ES-I3 (cell line): ENCODE data around the gene SETD2.

Source experiments
- H3K36me3 ChIP-seq: 2 replicates; pipeline ENCODE4 v1.6.1; 2013; ENCODE audit warnings: mild to moderate bottlenecking, low read length, control low read depth, moderate library complexity; ENCODE audit not compliant: insufficient read depth
- H3K4me1 ChIP-seq: 2 replicates; pipeline ENCODE4 v1.6.1; 2013; ENCODE audit warnings: mild to moderate bottlenecking, control low read depth, low read length; ENCODE audit not compliant: insufficient read depth
- H3K9ac ChIP-seq: 2 replicates; pipeline ENCODE4 v1.6.1; 2013; ENCODE audit warnings: low read depth, mild to moderate bottlenecking, low read length, moderate library complexity
- H3K9me3 ChIP-seq: 2 replicates; pipeline ENCODE4 v1.6.1; 2013; ENCODE audit warnings: mild to moderate bottlenecking, low read length, moderate library complexity; ENCODE audit not compliant: control insufficient read depth, insufficient read depth

Gene SETD2

DNA sequence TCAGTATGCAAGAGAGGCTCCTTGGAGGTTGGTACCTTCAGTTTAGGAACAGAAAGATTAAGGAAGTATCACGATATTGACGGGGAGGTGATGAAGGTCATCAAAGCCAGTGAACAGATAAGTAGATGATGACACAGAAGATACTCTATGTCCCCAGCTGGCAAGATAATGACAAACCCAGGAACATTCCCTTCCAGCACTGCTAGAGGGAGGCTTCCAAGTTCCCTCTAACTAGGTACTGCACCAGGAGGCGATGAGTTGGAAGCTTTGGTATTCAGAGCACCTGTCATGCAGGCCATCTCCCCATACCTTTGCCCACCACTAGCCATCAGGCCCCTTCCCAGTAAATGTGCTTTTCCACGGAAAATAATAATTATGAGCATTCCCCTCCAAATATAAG, 143.6 kb downstream of the SETD2 start:
- H3K36me3 ChIP-seq: peaks cover 15% of the 10 kb centered on the region
- no peaks in the 10 kb centered on the region for H3K9me3 ChIP-seq
- H3K4me1 ChIP-seq: peaks cover 23% of the 10 kb centered on the region
- H3K9ac ChIP-seq: no peak overlapping the region

DNA sequence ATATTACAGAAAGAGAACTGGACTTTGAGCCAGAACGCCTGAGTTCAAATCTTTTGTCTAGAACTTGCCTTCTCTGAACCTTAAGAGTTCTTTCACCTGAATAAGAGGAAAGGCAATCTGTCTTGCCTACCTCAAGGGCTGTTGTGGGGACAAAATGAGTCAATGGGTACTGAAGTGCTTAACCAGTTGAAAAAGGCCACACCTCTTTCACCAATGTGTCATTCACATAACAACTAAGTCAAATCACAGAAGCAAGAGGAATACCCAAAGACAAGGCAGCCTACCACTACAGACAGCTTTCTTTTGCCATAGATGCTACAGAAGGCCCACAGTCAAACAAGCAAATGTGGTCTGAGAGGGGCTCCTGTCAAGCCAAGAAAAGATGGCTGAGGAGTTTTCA, 144.7 kb downstream of the SETD2 start:
- Histone ChIP-seq H3K4me1 (peaks cover 23% of the 10 kb centered on the region), H3K36me3 (peaks cover 15% of the 10 kb centered on the region), H3K9me3 (no peaks in the 10 kb centered on the region)

DNA sequence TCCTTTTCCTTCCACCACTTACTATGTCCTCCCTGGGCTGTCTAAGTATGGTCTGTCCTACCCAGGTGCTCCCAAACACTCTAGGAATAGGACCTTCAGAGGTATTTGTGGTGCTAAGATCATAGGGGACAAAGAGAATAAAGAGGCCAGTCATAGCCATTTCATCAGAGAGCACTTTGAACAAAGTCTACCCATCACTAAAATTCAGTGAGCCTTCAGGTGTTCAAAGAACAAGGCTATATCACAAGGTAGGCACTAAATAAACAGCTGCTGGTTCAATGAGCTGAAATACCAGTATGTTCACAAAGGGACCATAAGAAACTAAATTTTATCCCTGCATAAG, 145.7 kb downstream of the SETD2 start:
- peaks cover 23% of the 10 kb centered on the region for H3K4me1 ChIP-seq

More for the DNA sequence above, 144.7 kb downstream of the SETD2 start:
- H3K9ac ChIP-seq: no peak overlapping the region

DNA sequence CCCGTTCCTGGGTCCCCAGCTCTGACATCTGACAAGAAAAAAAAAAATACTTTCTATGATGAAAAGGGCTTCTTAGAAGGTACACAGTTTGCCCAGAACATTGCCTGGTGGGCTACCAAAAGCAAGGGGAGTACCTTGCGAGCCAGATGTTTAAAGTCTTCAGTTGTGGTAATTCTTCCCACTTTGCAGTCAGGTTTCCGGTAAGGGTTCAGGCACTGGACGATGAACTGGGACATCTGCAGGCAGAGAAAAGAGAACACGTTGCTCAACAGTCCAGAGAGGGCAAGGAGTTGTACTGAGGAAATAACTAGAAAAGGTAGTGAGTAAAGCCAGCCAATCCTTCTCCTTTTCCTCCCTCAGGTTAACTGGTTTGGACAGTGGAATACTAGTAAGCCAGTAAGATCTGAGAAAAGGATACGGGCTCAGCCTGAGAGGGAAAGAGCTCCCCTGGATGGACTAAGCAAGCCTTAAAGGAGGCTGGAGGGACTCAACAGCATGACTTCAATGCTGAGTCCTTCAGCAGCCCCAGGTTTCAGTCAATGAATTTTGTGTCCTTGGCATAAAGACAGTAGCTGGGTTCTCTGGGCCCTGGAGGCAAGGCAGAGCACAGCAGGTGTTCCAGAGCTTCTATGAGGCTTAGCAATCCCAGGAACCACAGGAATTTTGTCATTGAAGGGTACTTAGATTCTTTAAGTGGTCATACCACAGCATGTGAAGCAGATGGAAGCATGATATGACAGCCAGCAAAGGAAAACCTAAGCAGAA, 146.2 kb downstream of the SETD2 start:
- Histone ChIP-seq H3K4me1 (peaks cover 23% of the 10 kb centered on the region), H3K9ac (no peak overlapping the region), H3K36me3 (peaks cover 15% of the 10 kb centered on the region), H3K9me3 (no peaks in the 10 kb centered on the region)

More for the DNA sequence above, 145.7 kb downstream of the SETD2 start:
- Histone ChIP-seq H3K9ac (no peak overlapping the region), H3K9me3 (no peaks in the 10 kb centered on the region), H3K36me3 (peaks cover 15% of the 10 kb centered on the region)

DNA sequence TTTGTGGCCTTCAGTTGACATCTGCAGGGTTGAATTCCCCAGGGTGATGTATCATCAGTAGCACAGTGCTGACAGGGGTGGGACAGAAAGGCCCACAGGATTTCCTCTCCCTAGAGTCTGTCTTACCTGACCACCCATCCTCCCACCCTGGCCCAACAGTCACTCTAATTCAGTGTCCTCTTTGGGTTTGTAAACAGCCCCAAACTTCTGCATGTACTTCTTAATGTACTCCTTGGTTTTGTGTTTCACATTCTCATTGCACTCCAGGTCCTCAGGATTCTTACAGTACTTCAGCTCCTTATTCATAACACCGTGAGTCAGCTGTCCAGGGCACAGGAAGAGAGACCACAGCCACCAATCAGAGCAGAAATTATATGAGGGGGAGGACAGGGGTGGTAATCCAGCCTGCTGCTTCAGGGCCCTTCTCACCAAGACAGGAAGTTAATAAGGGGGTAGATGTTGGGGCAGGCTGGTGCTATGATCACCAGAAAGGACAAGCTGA, 146.9 kb downstream of the SETD2 start:
- Histone ChIP-seq H3K9me3 (no peaks in the 10 kb centered on the region), H3K36me3 (peaks cover 15% of the 10 kb centered on the region)

DNA sequence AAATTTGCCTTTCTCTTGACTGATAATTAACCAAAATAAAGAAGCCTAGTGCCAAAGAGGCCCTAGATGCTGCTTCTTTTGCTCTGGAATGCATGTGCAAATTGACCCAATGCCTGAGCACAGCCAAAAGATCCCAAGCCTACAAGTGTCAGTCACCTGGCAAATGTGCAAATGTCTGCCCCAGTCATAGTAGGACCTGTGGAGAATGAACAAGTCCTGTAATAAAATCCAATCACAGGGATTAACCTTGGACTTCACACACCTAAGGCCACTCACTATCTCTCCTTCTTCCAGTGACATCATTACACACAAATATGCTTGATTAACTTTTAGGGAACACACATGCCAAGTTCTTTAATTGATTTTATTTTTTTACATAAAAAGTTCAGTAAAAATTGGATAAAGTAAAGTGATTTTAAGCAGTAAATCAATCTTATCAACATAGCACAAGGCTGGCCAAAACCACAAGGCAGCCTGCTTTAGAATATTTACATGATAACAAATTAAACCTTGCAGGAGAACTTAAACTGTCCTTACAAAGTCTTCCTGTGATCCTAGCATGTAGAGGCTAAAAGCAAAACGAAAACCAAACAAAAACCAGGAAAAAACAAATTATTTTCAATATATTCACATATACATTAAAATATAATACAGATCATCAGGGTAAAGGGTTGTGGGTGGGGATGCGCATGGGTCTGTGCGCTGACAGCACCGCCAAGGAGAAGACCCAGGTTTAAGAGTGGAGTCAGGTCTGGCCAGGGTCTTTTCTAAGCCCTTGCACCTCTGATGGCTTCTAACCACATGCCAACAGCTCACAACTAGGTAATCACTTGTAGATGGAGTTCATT, 147.6 kb downstream of the SETD2 start:
- no peak overlapping the region for H3K9ac ChIP-seq
- H3K4me1 ChIP-seq: peaks cover 23% of the 10 kb centered on the region
- H3K9me3 ChIP-seq: no peaks in the 10 kb centered on the region
- H3K36me3 ChIP-seq: peaks cover 15% of the 10 kb centered on the region

More for the DNA sequence above, 146.9 kb downstream of the SETD2 start:
- peaks cover 23% of the 10 kb centered on the region for H3K4me1 ChIP-seq
- no peak overlapping the region for H3K9ac ChIP-seq

DNA sequence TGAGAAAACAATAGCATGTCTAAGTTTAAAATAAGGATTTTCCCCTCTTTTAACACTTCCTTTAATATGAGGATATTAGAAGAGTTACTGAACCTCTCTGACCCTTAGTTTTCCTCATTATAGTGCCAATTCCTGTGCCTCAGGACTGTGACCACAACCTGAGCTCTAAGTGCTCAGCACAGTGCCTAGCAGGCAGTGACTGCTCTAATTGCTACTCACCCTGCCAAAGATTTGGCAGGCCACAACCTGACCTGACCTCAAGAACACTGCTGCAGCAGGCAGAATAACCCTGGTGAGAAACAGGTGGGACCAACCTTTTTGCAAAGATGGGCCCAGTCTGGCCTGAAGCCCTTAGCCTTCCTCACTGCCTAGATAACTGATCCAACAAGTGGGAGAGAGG, 148.8 kb downstream of the SETD2 start:
- Histone ChIP-seq H3K4me1 (peaks cover 28% of the 10 kb centered on the region), H3K36me3 (peaks cover 15% of the 10 kb centered on the region), H3K9ac (no peak overlapping the region), H3K9me3 (no peaks in the 10 kb centered on the region)

DNA sequence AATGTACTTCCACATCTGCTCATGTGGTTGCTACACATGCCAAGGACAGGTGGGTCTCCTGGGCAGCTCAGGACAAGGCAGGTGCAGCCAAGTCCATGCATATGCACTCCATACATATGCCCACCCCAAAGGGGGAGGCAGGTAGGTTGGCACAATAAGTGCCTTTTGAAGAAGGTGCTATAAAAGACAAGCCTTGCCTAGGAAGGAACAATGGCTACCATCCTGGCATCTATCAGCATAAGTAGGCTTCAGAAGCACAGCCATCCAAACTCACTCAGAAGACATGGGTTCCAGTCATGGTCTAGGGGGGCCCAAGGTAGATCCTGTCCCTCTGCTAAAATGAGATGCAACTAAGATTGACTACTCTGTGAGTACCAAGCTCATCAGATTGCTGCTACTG, 149.9 kb downstream of the SETD2 start:
- peaks cover 28% of the 10 kb centered on the region for H3K4me1 ChIP-seq
- H3K9ac ChIP-seq: no peak overlapping the region
- no peaks in the 10 kb centered on the region for H3K9me3 ChIP-seq
- peaks cover 11% of the 10 kb centered on the region for H3K36me3 ChIP-seq

DNA sequence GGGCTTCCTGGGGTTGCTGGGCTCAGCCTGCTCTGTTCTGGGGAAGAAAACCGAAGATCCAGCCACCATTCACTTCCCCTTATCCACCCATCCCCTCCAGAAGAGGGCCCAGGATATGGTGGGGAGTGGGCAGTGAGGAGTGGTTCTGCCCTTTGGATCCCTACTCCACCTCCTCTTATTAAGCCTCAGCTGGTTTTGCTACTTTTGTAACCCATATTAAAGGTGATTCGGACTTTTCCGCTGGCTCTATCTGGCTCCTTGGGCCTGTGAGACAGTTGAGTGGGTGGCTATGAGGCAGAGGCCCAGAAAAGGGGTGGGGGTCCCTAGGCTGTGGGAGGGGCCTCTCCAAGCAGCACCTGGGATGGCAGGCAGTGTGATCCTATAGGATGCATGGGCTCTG, 150.7 kb downstream of the SETD2 start:
- Histone ChIP-seq H3K9me3 (no peaks in the 10 kb centered on the region), H3K9ac (no peak overlapping the region), H3K4me1 (peaks cover 24% of the 10 kb centered on the region), H3K36me3 (peaks cover 11% of the 10 kb centered on the region)

DNA sequence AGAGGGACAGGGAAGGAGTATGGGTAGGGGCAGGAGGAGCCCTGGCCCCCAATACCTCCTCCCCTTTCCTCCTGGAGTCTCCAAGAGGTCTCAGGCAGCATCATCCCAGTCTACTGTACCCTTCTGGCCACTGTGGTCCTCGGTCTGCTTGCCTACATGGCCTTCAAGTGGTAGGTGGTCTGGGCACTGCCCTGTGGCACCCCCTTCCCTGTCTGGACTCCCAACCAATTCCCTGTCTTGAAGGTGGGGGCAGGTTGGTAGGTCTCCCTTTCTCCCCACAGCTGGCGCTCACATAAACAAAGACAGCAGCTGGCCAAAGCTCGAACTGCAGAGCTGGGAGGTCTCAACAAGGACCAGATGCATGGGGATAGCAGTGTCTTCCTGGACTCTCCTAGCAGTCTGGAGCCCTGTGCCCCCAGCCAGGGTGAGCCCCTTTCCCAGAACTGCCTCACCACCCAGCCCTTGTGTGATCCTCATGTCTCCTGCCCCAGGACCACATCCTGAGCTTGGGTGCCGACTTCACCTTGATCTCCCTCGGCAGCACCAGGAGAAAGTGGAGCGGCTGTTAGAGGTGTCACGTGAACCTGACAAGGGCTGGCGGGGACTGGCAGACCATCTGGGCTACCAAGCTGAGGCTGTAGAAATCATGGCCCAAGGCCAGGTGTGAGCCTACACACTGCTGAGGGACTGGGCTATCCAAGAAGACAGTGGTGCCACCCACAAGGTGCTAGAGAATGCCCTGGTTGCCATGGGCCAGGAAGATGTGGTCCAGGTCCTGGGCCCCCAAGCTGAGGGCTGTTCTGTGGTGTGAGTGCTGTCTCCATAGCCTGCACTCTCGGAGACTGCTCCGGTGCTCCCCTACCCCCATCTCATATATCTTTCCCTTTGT, 151.3 kb downstream of the SETD2 start:
- H3K36me3 ChIP-seq: peaks cover 9% of the 10 kb centered on the region
- H3K9ac ChIP-seq: no peak overlapping the region
- no peaks in the 10 kb centered on the region for H3K9me3 ChIP-seq
- peaks cover 19% of the 10 kb centered on the region for H3K4me1 ChIP-seq

DNA sequence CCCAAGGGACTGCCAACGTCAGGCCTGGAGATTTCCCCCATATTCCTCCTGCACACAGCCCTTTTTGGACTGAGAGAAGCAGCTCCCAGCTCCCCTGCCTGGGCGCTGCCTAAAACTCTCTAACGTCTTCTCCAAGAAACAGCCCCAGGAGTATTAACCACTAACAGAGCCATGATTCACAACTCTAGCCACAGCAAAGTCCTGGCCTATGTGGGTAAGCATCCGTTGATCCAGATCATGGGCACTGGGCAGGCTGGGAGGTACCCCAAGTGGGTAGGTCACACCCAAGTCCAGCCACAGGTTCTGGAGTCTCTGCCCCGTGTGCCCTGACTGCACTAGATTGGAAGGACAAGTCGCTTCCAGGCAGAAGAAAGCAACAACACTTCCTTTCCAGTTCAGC, 152.5 kb downstream of the SETD2 start:
- peaks cover 10% of the 10 kb centered on the region for H3K4me1 ChIP-seq
- H3K9ac ChIP-seq: no peak overlapping the region
- H3K9me3 ChIP-seq: no peaks in the 10 kb centered on the region
- H3K36me3 ChIP-seq: no peaks in the 10 kb centered on the region; the same call in 1 of the 2 replicates

DNA sequence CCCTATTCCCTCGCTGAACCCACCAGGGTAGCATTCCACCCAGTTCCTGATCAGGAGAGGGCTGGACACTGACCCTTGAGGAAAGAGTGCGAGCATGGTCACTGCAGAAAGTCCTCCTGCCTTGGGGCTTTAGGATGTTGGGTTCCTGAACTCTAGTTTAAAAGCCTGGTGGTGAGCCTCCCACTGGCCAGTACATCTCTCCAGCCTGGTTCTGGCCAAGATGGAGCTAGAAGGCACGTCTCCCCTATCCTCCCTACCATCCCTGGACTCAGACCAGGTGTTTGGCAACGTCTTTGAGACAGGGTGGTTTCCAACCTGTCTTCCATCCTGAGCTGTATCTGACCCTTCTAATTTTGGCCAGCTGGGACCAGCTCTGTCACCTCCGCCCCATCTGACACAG, 153.0 kb downstream of the SETD2 start:
- Histone ChIP-seq H3K9me3 (no peaks in the 10 kb centered on the region), H3K36me3 (no peaks in the 10 kb centered on the region; the same call in 1 of the 2 replicates), H3K4me1 (peaks cover 5% of the 10 kb centered on the region; the same call in 1 of the 2 replicates), H3K9ac (no peak overlapping the region)

DNA sequence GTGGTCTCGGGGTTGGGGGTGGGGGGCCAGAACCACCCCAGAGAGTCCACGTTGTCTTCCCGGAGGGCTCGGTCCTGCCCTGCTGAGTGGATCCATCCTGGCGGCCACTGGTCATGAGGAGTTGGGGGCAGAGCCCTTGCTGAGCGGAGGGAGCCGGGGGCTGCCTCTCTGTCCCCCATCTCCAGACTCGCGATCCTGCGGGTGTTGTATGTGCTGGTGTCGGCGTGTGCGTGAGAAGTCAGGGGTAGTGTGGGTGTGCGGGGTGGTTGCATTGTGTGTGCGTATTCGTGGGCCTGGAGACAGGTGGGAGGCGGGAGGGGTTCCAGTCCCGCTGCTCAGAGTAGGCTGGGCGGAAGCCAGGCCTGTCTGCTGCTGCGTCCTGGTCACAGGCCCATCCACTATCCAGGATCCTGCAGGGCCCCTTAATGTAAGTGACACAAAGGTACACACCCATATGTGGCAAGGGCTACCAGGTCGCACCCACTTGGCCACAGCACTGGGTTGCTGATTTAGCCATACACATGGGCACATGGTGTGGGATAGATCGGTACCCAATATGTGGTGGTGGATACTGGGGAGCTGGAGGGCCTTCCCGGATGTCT, 153.7 kb downstream of the SETD2 start:
- Histone ChIP-seq H3K4me1 (0 out of 2 replicates have a peak, but pooled peaks cover 5% of the 10 kb centered on the region), H3K36me3 (no peaks in the 10 kb centered on the region; the same call in 1 of the 2 replicates), H3K9me3 (no peaks in the 10 kb centered on the region), H3K9ac (peak overlapping the region; percentile 73)
